Ovary (tissue), 3 donors: ENCODE results near the gene CNGA2.

Source experiments
- CTCF ChIP-seq, 3 donors: fragments of 450-650 bp in 2 of 3; fragments of 200-600 bp in 1 of 3; IDR thresholded peaks; one replicate each; pipeline versions ENCODE4 v1.5.1 to v1.8.0; 2016 to 2022; ENCODE audit warnings: antibody characterized with exemption in 3 of 3, mild to moderate bottlenecking in 1 of 3
- POLR2A ChIP-seq: fragments of 450-650 bp; IDR thresholded peaks from one replicate; pipeline ENCODE4 v1.6.1; 2017; ENCODE audit warnings: antibody characterized with exemption, mild to moderate bottlenecking, moderate library complexity
- donor health status: DM: no; HTN: no; CAD: no.

- TF ChIP-seq POLR2A (no peak), CTCF (IDR thresholded peaks at IDR 0.05) (no peak)
These were observed 16.0 kb downstream of the CNGA2 start for GRCh38 chrX:151750511-151750910.
